K562 (cell line): ENCODE results near the gene CCDC137. TPM values are rescaled to one million over a fixed set of nuclear protein-coding genes. Genes with fewer than 3 reads are reported as not detected.

Experiments used
- CEBPB ChIP-seq: fragments of 450-650 bp; IDR thresholded peaks from 2 replicates; pipeline ENCODE4 v1.6.1; 2016; ENCODE audit warnings: missing genetic modification characterization, missing compliant biosample characterization
- EWSR1 ChIP-seq: fragments of 450-650 bp; IDR thresholded peaks from 2 replicates; pipeline ENCODE4 v1.6.1; 2018; ENCODE audit warnings: borderline replicate concordance, mild to moderate bottlenecking, low read depth, moderate library complexity; ENCODE audit not compliant: partially characterized antibody
- HDAC1 ChIP-seq, 2 experiments: fragments of 450-650 bp; IDR thresholded peaks; 2 replicates each; pipeline ENCODE4 v1.6.1; 2016 to 2017; ENCODE audit warnings: inconsistent platforms in 1 of 2, mild to moderate bottlenecking in 1 of 2, moderate library complexity in 1 of 2
- MEF2D ChIP-seq: conservative IDR thresholded peaks from 2 replicates; pipeline ENCODE4 v1.6.1; 2016; ENCODE audit warnings: low read depth, missing genetic modification characterization, missing compliant biosample characterization
- NCOA1 ChIP-seq: fragments of 450-650 bp; IDR thresholded peaks from 2 replicates; pipeline ENCODE4 v1.6.1; 2016; ENCODE audit warnings: low read depth
- NONO ChIP-seq, 2 experiments: fragments of 200-400 bp in 1 of 2; fragments of 450-650 bp in 1 of 2; formaldehyde crosslinking in 1 of 2; IDR thresholded peaks; 2 replicates each; pipeline ENCODE4 v1.6.1; 2017; ENCODE audit warnings: low read depth in 2 of 2, mild to moderate bottlenecking in 2 of 2, moderate library complexity in 2 of 2, low read length in 1 of 2
- NR1H2 ChIP-seq: sonication (generic); formaldehyde crosslinking; IDR thresholded peaks from 2 replicates; pipeline ENCODE4 v1.4.0; 2020; ENCODE audit warnings: mild to moderate bottlenecking, missing genetic modification reagents
- REST ChIP-seq, 2 experiments: fragments of 450-650 bp; formaldehyde crosslinking in 1 of 2; IDR thresholded peaks; 2 replicates each; pipeline versions ENCODE4 v1.4.0 to v1.6.1; 2014 to 2020; ENCODE audit warnings: mild to moderate bottlenecking in 2 of 2, borderline replicate concordance in 1 of 2, low read depth in 1 of 2
- TCFL5 ChIP-seq: fragments of 250-450 bp; sonication (Bioruptor Pico); conservative IDR thresholded peaks from 2 replicates; pipeline ENCODE4 v1.6.1; 2021; ENCODE audit warnings: mild to moderate bottlenecking, moderate library complexity, matching md5 sums
- TFAP4 ChIP-seq: sonication (generic); formaldehyde crosslinking; IDR thresholded peaks from 2 replicates; pipeline ENCODE4 v1.8.0; 2022; ENCODE audit warnings: missing genetic modification reagents, mild to moderate bottlenecking, moderate library complexity, borderline replicate concordance
- TGIF2 ChIP-seq: sonication (generic); formaldehyde crosslinking; IDR thresholded peaks from 2 replicates; pipeline ENCODE4 v1.8.1; 2022; ENCODE audit warnings: mild to moderate bottlenecking, missing genetic modification reagents, moderate library complexity
- YY1 ChIP-seq, 3 experiments: IDR thresholded peaks; 2 replicates each; pipeline ENCODE4 v1.6.1; 2011; ENCODE audit warnings: low read length in 2 of 3, mild to moderate bottlenecking in 2 of 3, moderate library complexity in 2 of 3, borderline replicate concordance in 1 of 3, control low read depth in 1 of 3, low read depth in 1 of 3; ENCODE audit not compliant: insufficient read depth in 3 of 3, insufficient replicate concordance in 2 of 3, control insufficient read depth in 1 of 3, insufficient read length in 1 of 3; ENCODE audit errors: extremely low read depth in 1 of 3
- ZNF197 ChIP-seq: fragments of 200-800 bp; sonication (Bioruptor generic); IDR thresholded peaks from 2 replicates; pipeline ENCODE4 v1.6.1; 2016; ENCODE audit warnings: low read depth, missing genetic modification characterization, missing compliant biosample characterization
- ZNF224 ChIP-seq: sonication (generic); formaldehyde crosslinking; IDR thresholded peaks from 2 replicates; pipeline ENCODE4 v1.8.0; 2022; ENCODE audit warnings: mild to moderate bottlenecking, missing genetic modification reagents
- ZNF41 ChIP-seq: fragments of 250-450 bp; sonication (Bioruptor Pico); conservative IDR thresholded peaks from 2 replicates; pipeline ENCODE4 v1.4.0; 2020; ENCODE audit warnings: mild to moderate bottlenecking
- polyA plus RNA-seq, 8 experiments: library from polyadenylated mRNA; depleted of rRNA in 4 of 8; stranded (reverse) in 5 of 8; unstranded in 3 of 8; fragments of >200 nt; fragmentation: Nextera tagmentation in 2 of 8; fragmentation: Illumina TruSeq in 1 of 8; extraction: Ambion mirVana in 2 of 8; extraction: Trizol in 1 of 8; gene quantifications; 2 replicates each; pipeline versions ENCODE4 v1.2.1 to v1.2.3, GENCODE V29; 2011 to 2014; ENCODE audit warnings: inconsistent platforms in 1 of 8, missing spikeins in 1 of 8
- total RNA-seq, 7 experiments: library from RNA; depleted of rRNA in 6 of 7; stranded (reverse); fragments of >200 nt in 6 of 7; fragmentation: Illumina TruSeq in 2 of 7; extraction: Trizol in 2 of 7; gene quantifications; 2 replicates each; pipeline versions ENCODE4 v1.2.1 to v1.2.3, GENCODE V29; 2011 to 2021; ENCODE audit warnings: low replicate concordance in 1 of 7
- TF ChIP-seq, protein P1 (sequence below): fragments of 250-450 bp; sonication (Bioruptor Pico); IDR thresholded peaks from 2 replicates; pipeline ENCODE4 v1.8.0; 2021; ENCODE audit warnings: borderline replicate concordance, mild to moderate bottlenecking, moderate library complexity; ENCODE audit not compliant: poor library complexity, severe bottlenecking

Gene CCDC137
- total and polyA plus RNA-seq, 9 of the 15 experiments (the other 6 are each of a cell fraction or from before 2014, with no cell fraction given), result 2.3 to 68.1 (median 38.3) TPM

- TF ChIP-seq TCFL5 (CRISPR knock-in tag) (no peak), NCOA1 (peak; percentile 86), REST (IDR thresholded peaks at IDR 0.05; ENCODE audit: borderline replicate concordance) (0 out of 2 replicates have a peak, but pooled peaks have one; percentile 27), REST (CRISPR knock-in tag; IDR thresholded peaks at IDR 0.05; ENCODE audit: low read depth) (peak; percentile 73), TFAP4 (CRISPR knock-in tag) (peak; percentile 66; the same call in 1 of the 2 replicates), NR1H2 (no peak; the same call in 1 of the 2 replicates), TGIF2 (CRISPR knock-in tag) (no peak), ZNF41 (CRISPR knock-in tag) (no peak), ZNF224 (CRISPR knock-in tag) (no peak), ZNF197 (CRISPR knock-in tag) (no peak), CEBPB (tag) (no peak), YY1 (IDR thresholded peaks at IDR 0.05; ENCODE audit: borderline replicate concordance in 1 of 3, control insufficient read depth in 1 of 3, extremely low read depth in 1 of 3, insufficient read depth in 3 of 3, insufficient read length in 1 of 3, insufficient replicate concordance in 2 of 3, low read depth in 1 of 3, low read length in 2 of 3) (peak in 2 of 3 experiments; percentile 80 to 81), MEF2D (tag) (no peak), NONO (IDR thresholded peaks at IDR 0.05; ENCODE audit: low read depth in 2 of 2, low read length in 1 of 2) (peak; percentile 69 to 97), EWSR1 (no peak), HDAC1 (IDR thresholded peaks at IDR 0.05) (no peak)
- TF ChIP-seq, protein P1, sequence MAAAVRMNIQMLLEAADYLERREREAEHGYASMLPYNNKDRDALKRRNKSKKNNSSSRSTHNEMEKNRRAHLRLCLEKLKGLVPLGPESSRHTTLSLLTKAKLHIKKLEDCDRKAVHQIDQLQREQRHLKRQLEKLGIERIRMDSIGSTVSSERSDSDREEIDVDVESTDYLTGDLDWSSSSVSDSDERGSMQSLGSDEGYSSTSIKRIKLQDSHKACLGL (CRISPR knock-in tag), result no peak
These were observed 29.8 kb upstream of the CCDC137 start, which contains the start of the genes NPLOC4 and TSPAN10 (continued) for GRCh38 chr17:81636505-81637288.
